GM10847 (cell line): Measurements from ENCODE around the gene ELANE.

Experiments used
- POLR2A ChIP-seq: IDR thresholded peaks from 2 replicates; pipeline ENCODE4 v1.6.1; 2011; ENCODE audit not compliant: insufficient read length; ENCODE audit errors: extremely low read depth

ELANE gene

DNA sequence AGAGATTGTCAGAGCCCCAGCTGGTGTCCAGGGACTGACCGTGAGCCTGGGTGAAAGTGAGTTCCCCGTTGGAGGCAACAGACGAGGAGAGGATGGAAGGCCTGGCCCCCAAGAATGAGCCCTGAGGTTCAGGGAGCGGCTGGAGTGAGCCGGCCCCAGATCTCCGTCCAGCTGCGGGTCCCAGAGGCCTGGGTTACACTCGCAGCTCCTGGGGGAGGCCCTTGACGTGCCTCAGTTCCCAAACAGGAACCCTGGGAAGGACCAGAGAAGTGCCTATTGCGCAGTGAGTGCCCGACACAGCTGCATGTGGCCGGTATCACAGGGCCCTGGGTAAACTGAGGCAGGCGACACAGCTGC is 1.1 kb upstream of the ELANE start:
- no peak for TF ChIP-seq POLR2A

DNA sequence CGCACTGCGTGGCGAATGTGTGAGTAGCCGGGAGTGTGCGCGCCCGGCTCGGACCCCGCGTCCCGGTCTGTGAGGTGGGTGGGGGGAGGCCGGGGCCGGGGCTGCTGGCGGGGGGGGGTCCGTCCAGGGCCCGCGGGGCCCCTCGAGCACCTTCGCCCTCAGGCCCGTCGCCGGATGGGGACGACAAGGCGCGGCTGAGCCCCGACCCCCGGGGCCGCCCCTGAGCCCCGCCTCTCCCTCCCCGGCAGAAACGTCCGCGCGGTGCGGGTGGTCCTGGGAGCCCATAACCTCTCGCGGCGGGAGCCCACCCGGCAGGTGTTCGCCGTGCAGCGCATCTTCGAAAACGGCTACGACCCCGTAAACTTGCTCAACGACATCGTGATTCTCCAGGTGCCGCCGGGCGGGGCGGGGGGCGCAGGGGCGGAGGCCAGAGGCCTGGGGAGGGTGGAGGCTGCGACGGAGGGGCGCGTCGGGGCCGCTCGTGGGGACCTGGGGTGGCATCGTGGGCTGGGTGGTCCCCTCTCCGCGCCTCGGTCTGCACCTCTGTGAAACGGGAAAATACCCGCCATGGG is 997 bp downstream of the ELANE start:
- TF ChIP-seq POLR2A: no peak

DNA sequence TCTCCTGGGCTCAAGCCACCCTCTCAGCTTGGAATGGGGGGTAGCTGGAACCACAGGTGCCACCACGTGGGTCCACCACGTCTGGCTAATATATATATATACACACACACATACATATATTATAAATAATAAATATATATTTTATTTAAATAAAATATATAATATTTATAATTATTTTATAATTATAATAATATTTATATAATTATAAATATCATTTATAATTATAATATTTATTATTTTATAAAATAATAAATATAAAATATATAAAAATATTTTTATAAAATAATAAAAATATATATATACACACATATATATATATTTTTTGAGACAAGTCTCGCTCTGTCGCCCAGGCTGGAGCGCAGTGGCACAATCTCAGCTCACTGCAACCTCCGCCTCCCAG is 2.4 kb downstream of the ELANE start:
- no peak for TF ChIP-seq POLR2A

GRCh38 chr19:855142-855541 is 3.0 kb downstream of the ELANE start:
- TF ChIP-seq POLR2A: no peak

DNA sequence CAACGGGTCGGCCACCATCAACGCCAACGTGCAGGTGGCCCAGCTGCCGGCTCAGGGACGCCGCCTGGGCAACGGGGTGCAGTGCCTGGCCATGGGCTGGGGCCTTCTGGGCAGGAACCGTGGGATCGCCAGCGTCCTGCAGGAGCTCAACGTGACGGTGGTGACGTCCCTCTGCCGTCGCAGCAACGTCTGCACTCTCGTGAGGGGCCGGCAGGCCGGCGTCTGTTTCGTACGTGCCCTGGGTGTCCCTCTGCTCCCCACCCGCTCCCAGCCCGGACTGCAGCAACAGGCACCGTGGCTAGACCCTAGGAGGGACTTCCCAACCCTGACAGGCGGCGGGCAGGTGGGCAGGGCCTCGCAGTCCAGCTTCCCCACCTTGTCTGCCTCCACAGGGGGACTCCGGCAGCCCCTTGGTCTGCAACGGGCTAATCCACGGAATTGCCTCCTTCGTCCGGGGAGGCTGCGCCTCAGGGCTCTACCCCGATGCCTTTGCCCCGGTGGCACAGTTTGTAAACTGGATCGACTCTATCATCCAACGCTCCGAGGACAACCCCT is 3.5 kb downstream of the ELANE start:
- TF ChIP-seq POLR2A: no peak

DNA sequence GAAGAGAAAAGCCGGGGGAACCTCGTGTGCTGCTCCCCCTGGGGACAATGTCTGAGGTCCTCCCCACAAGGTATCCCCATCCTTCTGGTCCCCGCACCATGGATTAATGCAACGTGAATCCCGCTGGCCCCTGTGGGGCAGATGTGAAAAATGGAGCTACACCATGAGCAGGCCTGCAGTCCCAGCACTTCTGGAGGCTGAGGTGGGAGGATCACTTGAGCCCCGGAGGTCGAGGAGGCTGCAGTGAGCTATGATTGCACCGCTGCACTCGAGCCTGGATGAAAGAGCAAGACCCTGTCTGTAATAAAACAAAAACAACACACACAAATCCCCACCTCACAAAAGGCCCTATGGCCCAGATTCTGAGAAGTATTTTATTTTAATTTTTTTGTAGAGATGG is 6.2 kb downstream of the ELANE start:
- TF ChIP-seq POLR2A: no peak

GRCh38 chr19:858868-859843 is 7.1 kb downstream of the ELANE start, which contains the start of gene CFD:
Gene CFD (plus strand): TSS chr19:859664. CDS start chr19:859690, 26 bp downstream.
- TF ChIP-seq POLR2A: no peak

- TF ChIP-seq POLR2A: no peak
These were observed 9.1 kb downstream of the ELANE start for GRCh38 chr19:861141-861755.

- no peak for TF ChIP-seq POLR2A
These were observed 9.9 kb downstream of the ELANE start for GRCh38 chr19:861756-862580.

DNA sequence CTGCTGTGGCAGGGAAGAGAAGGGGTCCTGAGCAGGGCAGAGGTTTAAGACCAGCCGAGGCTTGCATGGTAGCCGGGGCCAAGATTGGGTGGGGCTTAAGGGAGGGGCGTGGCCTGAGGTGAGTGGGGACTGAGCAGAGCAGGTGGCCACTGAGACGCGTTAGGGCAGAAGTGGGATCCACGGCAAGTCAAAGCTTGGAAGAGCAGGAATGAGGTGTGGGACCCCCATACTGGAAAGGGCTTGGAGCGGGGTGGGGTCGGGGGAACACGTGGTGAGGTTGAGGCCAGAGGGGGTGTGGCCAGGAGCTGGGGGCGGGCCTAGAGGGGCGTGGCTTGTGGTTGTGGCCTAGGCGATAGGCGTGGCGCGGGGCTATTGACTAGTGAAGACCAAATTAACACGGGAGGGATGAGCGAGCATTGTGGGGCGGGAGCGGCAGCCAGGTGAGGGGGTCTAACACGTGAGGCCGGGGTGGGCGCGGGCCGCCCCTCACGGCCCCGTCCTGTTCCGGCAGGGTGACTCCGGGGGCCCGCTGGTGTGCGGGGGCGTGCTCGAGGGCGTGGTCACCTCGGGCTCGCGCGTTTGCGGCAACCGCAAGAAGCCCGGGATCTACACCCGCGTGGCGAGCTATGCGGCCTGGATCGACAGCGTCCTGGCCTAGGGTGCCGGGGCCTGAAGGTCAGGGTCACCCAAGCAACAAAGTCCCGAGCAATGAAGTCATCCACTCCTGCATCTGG is 10.6 kb downstream of the ELANE start:
- TF ChIP-seq POLR2A: no peak

GRCh38 chr19:863315-863620 is 11.2 kb downstream of the ELANE start:
- no peak for TF ChIP-seq POLR2A

DNA sequence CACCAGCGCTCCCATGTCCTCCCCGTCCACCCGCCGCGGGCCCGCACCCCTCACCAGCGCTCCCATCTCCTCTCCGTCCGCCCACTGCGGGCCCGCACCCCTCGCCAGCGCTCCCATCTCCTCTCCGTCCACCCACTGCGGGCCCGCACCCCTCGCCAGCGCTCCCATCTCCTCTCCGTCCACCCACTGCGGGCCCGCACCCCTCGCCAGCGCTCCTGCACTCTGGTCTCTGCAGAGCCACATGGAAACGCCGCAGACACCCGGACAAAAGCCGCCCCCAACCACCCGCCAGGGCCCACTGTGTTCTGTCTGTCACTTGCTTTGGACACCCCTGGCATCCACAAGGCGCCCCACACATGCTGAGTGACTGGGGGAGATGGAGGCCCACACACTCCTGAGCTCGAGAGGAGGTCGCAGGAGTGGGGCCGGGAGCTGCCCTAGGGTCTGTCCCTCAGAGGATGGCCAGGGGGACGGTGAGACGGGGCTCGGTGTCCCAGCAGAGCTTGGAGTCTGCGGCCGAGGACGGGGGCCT is 14.7 kb downstream of the ELANE start:
- no peak for TF ChIP-seq POLR2A

DNA sequence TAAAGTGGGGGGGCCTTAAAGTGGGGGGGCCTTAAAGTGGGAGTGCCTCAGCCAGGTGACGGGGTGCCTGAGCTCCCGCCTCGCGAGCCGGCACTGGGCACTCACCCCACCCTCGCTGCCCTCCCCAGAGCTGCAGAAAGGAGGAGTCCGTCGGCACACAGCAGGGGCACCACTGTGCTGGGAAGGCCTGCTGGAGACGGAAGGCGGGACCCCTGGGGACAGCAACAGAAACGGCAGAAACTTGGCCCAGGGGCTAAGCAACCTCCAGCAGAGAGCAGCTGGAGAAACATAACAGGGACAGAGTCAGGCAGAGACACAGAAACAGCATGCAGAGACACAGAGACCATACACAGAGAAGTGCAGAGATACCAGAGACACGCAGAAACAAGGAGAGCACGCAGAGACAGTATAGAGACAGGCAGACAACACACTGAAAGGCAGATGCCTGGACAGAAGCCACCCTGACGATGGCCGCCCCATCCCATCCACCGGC is 15.2 kb downstream of the ELANE start:
- no peak for TF ChIP-seq POLR2A

- TF ChIP-seq POLR2A: no peak
These were observed 15.9 kb downstream of the ELANE start for GRCh38 chr19:867855-868457.
